Right lobe of liver (tissue), 4 donors: ENCODE measurements around the gene GJB5.

Experiments
- POLR2A ChIP-seq: fragments of 450-650 bp; IDR thresholded peaks from one replicate; pipeline ENCODE4 v1.6.1; 2017; ENCODE audit warnings: antibody characterized with exemption, mild to moderate bottlenecking
- TF ChIP-seq, protein P1 (sequence below), 4 donors: fragments of 200-600 bp in 3 of 4; fragments of 450-650 bp in 1 of 4; IDR thresholded peaks; one replicate each; pipeline versions ENCODE4 v1.5.1 to v1.8.0; 2016 to 2022; ENCODE audit warnings: antibody characterized with exemption in 4 of 4, mild to moderate bottlenecking in 2 of 4
- donor health status: DM: no; HTN: no; CAD: no.
- donor health status: DM: no; HTN: no; CAD: no.
- donor health status: DM: no; HTN: yes; CAD: no.

DNA sequence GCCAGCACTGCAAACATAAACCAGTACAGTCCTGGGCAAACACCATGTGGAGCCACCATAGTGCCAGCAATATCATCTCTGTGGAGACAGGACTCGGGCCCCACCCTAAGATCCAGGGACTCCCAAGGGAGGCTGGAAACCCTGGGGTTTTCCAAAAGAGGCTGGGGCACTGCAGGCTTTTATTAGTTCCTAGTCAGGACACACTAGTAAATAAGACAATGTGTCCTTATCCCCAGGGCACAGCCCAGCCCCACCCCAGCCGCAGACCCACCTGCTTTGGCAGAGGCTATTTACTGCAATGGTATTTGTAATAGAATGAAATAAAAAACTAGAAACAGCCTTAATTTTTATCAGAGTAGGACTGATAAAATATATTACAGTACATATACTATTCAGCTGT, 25.7 kb downstream of the GJB5 start:
- TF ChIP-seq, protein P1, sequence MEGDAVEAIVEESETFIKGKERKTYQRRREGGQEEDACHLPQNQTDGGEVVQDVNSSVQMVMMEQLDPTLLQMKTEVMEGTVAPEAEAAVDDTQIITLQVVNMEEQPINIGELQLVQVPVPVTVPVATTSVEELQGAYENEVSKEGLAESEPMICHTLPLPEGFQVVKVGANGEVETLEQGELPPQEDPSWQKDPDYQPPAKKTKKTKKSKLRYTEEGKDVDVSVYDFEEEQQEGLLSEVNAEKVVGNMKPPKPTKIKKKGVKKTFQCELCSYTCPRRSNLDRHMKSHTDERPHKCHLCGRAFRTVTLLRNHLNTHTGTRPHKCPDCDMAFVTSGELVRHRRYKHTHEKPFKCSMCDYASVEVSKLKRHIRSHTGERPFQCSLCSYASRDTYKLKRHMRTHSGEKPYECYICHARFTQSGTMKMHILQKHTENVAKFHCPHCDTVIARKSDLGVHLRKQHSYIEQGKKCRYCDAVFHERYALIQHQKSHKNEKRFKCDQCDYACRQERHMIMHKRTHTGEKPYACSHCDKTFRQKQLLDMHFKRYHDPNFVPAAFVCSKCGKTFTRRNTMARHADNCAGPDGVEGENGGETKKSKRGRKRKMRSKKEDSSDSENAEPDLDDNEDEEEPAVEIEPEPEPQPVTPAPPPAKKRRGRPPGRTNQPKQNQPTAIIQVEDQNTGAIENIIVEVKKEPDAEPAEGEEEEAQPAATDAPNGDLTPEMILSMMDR (IDR thresholded peaks at IDR 0.05): no peak
- no peak for TF ChIP-seq POLR2A
